Hepatocyte (in vitro differentiated cells): ENCODE data around the gene CKAP2L.

Experiments used
- EZH2phosphoT487 ChIP-seq: fragments of 200-600 bp; sonication (generic); IDR thresholded peaks from one replicate; pipeline ENCODE4 v1.6.1; 2018; ENCODE audit warnings: antibody characterized with exemption, mild to moderate bottlenecking, low read depth, moderate library complexity; ENCODE audit not compliant: unreplicated experiment, severe bottlenecking
- TF ChIP-seq, protein P1 (sequence below): fragments of 200-600 bp; sonication (generic); IDR thresholded peaks from 2 replicates; pipeline ENCODE4 v1.5.1; 2016; ENCODE audit warnings: antibody characterized with exemption, mild to moderate bottlenecking; ENCODE audit not compliant: poor library complexity

DNA sequence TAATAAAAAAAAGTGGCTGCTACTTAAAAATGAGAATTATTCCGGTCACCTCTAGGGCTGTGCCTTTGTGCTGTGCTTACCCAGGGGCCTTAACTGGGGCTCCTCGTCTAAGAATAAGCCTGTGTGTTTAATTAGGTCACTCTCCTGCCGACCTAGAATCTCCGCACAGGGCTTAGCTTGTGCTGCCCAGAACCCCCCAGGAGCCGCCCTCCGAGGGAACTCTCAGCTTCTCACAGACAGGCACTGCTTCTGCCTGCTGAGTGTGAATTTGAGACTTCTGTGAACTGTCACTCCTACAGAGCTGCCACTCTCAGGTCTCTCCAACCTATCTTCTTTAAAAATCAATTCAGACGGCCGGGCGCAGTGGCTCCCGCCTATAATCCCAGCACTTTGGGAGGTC is 55.4 kb downstream of the CKAP2L start:
- TF ChIP-seq, protein P1, sequence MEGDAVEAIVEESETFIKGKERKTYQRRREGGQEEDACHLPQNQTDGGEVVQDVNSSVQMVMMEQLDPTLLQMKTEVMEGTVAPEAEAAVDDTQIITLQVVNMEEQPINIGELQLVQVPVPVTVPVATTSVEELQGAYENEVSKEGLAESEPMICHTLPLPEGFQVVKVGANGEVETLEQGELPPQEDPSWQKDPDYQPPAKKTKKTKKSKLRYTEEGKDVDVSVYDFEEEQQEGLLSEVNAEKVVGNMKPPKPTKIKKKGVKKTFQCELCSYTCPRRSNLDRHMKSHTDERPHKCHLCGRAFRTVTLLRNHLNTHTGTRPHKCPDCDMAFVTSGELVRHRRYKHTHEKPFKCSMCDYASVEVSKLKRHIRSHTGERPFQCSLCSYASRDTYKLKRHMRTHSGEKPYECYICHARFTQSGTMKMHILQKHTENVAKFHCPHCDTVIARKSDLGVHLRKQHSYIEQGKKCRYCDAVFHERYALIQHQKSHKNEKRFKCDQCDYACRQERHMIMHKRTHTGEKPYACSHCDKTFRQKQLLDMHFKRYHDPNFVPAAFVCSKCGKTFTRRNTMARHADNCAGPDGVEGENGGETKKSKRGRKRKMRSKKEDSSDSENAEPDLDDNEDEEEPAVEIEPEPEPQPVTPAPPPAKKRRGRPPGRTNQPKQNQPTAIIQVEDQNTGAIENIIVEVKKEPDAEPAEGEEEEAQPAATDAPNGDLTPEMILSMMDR, result no peak
- TF ChIP-seq EZH2phosphoT487, result no peak
